OCI-M2 (cell line): ENCODE measurements around the gene CAPN3.

Experiments
- DNase-seq: peaks from one replicate; lab custom pipeline; 2025; ENCODE audit not compliant: unreplicated experiment; lab: John Stamatoyannopoulos, UW

Gene CAPN3

DNA sequence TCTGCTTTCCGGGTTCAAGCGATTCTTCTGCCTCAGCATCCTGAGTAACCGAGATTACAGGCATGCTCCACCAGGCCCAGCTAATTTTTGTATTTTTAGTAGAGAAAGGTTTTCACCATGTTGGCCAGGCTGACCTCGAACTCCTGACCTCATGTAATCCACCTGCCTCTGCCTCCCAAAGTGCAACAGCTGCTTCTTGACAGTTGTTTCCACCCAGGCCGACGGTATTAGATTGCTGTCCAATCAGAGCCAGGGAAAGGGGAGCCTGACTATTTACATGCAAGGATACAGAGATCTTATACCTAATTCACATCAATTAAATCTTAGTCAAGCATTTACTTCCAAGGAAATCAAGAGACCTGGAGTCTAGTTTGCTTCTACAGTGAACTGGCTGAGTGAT is 4.0 kb upstream of the CAPN3 start:
- DNase-seq: no peak

DNA sequence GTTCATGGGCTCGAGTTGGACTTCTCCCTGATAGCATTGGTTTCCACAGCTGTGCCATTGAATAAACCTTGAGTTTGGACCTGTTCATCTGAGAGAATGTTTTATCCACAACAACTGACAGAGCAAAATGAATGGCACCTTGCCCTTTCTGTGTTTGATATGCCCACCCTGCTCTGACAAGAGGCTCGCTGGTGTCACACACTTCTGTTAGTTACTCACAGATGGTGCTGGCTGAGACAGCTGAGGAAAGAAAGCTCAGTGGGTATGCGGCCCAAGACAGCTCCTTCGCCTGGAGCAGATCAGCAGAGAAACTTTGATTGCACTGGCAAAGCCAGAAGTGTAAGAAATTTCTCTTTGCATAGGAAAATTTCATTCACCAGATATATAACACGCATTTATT is 2.5 kb upstream of the CAPN3 start:
- DNase-seq: no peak

DNA sequence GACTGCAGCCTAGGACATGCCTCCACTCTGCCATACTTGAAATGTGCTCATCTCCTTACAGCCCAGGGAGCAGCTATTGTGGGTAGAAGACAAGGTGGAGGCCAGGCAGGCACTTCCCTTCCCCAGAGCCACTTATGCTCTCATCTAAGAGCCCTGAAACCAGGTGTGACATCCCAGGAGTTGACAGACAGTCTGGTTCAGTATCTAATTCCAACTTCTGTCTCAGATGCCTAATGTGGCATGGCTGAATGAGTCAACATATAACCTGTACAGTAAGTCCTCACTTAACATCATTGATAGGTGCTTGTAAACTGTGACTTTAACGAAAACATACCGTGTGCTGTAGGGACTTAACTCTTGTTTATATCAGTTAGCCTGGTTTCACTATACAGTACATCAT is 1.2 kb upstream of the CAPN3 start:
- DNase-seq: no peak

DNA sequence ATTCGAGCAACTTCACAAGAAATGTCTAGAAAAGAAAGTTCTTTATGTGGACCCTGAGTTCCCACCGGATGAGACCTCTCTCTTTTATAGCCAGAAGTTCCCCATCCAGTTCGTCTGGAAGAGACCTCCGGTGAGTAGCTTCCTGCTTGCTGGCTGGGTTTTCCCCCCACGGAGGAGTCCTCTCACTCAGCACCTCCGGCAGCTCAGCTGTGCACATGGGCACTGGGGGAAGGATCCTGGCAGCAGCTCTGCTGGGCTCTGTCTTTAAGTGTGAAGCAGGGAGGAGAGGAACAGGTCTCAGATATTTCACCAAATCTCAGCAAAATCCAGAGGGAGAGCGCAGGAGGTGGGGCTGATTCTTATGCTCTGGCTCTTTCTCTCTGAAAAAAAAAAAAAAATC is 684 bp downstream of the CAPN3 start:
- DNase-seq: no peak

DNA sequence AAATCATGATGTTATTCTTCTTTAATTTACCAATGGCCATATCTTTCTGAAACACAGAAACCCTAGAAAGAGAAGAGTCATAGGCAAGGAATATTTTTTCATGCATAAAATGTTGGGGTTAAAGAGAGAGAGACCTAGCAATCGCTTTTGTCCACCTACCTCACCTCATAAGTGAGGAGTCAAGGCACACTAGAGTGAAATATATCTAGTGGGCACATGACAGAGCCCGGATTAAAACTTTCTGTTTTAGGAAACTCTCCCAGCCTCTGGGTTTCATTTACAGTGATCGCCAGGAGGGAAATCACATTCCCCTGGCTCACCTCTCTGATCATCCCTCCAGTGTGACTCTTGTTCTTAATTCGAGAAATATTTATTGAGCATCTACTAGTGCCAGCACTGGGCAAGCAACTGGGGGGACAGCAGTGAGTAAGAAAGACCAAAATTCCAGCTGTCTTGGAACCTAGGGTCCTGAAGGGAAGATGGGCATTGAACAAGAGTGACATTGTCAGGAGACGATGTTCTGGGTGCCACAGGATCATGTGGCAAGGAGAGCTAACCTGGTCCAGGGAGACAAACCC is 1.3 kb downstream of the CAPN3 start:
- DNase-seq: no peak

DNA sequence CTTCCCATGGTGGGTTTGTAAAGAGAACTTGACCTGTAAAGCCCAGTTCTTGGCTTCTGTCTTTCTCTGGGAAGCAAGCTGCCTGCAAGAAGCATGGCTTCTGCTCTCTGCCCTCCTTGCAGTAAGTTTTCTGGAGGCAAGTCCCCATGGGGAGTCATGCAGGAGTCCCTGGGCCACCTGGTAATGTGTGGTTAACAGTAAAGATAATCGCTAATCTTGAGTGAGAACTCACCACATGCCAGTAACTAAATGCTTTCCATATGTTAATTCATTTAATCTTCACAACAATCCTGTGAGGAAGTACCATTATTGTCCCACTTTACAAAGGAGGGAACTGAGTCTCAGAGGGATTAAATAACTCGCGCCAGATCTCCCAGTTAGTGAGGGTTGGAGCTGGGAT is 4.2 kb downstream of the CAPN3 start:
- DNase-seq: no peak

DNA sequence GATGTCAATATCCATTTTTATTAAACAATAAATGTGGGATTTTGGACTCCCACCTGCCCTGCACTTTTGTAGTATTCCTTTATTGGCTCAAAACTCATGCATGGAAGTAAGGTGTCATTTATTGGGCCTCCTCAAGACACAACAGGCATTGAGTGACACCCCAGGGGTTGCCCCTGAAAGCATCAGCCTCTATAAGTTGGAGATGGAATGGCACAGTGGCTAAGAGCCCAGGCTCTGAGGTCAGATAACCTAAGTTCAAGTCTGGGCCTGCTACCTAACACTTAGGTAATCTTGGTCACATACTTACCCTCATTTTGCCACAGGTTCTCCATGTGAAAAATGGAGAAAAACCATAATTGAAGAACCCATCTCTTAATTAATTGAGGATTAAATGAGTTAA is 4.6 kb downstream of the CAPN3 start:
- no peak for DNase-seq

DNA sequence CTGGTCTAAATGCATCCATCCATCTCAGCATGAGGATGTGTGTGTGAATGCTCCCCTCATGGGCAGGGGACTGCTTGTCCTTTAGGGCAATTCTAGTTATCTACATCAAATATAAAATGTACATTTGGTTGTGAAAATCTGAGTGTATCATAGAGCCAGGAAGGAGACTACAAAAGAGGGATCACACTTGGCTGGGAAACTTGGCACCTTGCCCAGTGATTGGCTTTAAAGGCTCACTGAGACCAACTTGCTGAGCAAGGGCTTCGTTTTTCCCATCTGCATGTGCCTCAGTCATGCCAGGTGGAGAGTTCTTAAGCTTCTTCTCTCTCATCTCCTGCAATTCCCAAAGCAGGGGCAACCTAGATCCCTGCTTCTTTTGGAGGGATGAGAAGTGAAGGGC is 5.2 kb downstream of the CAPN3 start:
- DNase-seq: no peak

DNA sequence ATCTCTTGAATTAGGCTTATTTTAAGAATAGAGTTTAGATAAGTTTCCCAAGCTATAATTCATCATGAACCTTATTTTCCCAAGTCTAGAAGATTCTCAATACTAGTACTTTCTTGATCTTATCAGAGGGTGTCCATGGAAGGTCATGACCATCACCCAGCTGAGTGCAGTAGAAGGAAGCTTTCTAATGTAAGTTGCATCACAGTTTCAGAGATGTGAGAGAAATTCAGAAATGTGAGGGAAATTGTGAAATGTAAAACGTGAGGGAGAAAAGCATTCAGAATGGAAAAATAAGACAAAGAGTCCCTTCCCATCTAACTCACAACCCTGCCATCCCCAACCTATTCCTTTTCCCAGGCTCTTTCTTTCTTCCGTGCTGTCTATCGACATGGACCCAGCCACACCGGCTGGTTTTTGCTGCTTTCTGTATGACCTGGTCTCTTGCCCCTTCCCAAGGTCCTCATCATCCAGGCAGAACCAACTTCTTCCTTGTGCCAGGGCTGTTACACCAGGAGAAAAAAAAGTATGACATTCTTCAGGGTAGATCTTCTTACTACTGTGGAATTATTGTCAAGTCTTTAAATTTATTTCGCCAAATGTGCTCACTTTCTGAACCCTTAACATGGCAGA is 6.7 kb downstream of the CAPN3 start:
- no peak for DNase-seq

DNA sequence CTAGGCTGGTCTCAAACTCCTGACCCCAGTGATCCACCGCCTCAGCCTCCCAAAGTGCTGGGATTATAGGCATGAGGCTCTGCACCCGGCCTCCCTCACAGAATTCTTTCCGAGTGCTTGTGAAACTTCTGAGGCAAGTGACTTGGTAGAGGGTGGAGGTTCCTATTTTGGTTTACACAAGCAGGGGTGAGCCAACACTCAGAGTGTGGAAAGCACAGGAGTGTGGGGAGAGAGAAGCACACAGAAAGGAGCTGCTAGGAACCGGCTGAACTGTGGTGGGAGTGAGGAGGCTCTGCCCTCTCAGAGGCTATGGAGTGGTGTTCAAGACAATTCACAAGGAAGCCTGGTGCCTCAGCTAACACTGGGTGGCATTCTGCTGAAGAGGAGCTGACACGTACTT is 7.7 kb downstream of the CAPN3 start:
- DNase-seq: no peak

DNA sequence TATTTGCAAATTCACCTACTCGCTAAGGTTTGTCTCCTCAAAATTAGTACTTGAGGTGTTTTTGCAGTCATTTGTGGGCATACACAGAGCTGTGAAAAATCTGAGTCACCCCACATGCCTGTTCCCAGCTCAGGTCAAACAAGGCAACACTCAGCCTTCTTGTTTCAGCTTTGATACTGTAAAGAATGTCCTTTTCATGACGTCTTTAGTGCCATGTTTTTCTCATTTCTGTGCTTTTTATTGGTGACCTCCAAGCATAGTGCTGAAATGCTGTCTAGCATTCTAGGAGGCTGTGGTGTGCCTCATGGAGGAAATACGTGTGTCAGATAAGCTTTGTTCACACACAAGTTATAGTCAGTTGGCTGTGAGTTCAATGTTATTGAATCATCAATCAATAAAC is 8.8 kb downstream of the CAPN3 start:
- no peak for DNase-seq

DNA sequence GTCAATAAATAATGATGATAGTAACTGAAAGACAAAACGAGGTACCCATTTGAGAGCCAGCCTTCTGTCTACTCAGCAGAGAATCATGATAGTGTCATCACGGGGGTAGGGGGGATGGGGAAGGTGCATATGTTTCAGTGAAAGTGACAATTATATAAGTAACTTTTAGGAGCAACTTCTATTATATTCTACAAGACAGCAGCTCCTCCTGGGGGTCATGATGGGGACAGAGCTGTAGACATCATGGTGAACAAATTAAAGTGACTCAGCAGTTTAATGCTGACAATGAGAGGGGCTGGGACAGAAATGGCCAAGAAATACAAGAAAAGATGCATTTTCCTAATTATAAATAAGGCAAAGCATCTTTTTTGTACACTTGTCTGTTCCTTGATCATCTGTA is 11.8 kb downstream of the CAPN3 start:
- no peak for DNase-seq

DNA sequence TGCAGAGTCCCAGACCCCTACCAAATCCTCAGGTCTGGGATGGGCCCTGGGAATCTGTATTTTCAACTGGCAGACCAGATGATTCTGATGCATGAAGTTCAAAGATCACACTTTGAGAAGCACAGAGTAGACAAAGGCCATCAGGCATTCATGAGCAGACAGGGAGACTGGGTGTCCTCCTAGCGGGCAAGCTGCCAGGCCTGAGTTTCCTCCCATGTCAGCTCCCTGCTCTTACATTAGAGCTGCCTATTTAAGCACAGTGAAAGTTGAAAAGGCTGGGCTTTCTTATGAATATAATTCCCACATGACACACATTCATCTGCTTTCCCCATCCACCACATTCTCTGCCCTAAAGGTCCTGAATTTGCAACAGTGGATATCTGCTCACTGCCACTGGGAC is 14.0 kb downstream of the CAPN3 start:
- DNase-seq: no peak

DNA sequence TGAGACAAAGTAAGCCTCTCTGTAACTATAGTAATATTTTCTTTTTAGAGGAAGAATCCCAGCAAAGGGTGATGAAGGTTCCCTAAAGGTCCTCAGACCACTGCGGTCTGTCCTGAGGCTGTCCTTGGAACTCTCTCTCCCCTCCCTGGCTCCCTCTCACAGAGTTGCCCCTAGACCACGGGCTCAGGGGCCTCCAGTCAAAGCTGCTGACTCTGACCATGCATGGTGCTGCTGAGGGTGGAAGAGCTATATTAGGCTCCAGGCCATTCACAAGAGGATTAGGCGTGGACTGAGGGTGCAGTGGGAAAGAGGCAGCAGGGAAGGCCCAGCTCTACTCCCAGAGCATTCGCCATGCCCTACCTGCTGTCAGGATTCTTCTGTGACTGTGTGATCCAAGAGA is 14.6 kb downstream of the CAPN3 start:
- DNase-seq: no peak

DNA sequence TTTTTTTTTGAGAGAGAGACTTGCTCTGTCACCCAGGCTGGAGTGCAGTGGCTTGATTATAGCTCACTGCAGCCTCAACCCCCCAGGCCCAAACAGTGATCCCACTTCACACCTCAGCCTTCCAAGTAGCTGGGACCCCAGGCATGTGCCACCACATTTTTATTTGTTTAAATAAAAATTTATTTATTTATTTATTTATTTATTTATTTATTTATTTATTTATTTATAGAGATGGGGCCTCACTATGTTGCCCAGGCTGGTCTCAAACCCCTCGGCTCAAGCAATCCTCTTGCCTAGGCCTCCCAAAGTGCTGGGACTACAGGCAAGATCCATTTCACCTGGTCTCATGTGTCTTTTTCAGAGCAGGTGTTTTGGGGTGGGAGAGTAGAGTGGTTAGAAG is 15.5 kb downstream of the CAPN3 start:
- no peak for DNase-seq

DNA sequence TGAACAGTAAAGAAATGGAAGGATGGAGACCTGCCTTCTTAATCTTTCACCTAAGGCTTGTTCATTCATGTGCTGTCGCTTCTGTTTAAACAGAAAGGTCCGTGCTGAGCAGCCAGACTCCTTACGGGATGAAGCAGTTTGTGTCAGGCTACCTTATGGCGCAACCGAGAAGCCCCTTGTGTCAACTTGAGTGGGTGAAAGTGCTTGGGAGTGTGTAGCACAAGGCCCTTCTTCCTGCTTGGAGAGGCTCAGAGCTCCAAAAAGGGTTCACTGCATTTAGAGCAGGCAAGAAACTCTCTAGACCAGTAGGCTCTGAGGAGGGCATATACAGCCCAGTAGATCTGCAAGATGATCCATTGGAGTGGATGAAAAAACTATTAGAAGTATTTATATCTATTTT is 16.0 kb downstream of the CAPN3 start:
- no peak for DNase-seq

DNA sequence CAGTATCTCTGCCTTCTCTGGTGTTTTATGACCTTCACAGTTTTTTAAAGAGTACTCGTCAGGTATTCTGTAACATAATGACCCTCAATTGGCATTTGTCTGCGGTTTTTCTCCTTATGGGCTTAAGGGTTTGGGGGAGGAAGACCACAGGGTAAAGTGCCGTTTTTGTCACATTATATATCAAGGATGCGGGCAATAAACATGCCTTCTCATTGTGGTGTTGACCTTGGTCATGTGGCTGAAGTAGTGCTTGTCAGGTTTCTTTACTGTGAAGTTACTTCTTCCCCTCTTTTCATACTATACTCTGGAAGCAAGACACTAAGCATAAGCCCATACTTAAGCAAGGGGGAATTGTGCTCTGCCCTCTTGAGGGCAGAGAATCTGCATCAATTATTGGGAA is 16.6 kb downstream of the CAPN3 start:
- no peak for DNase-seq

DNA sequence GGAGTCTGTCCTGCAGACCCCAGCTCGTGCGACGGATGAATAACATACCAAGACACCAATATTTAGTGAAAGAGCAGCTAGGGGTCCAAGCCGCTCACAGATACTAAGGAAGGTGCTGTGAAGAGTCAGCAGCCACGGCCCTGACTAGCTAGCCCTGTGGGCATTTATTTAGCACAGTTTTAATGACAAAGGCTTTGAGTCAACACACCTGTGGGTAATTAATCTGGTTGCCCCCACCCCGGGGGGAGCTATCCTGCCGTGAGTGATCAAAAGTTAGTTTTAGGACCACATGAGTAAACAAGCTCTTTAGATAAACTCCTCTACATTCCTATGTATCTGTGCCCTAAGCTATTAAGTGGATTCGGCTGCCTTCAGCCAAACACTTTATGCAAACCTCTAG is 18.7 kb downstream of the CAPN3 start:
- no peak for DNase-seq

DNA sequence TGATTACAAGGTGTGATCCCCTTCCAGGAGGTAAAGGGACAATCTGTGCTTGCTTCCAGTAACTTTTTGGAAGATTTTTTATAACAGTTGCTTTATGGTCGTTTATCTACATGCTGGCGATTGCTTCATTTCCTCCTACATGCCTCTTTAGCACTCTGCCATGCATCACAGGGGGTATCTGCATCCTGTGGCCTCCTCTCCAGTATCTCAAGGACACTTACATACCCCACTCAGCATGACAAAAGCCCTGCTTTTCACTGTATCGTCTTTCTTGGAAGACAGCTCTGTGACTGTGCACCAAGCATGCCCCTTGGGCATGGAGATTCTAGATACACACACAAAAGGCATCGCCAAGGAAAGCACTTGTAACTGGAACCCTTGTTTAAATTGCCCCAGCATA is 25.3 kb downstream of the CAPN3 start:
- no peak for DNase-seq

DNA sequence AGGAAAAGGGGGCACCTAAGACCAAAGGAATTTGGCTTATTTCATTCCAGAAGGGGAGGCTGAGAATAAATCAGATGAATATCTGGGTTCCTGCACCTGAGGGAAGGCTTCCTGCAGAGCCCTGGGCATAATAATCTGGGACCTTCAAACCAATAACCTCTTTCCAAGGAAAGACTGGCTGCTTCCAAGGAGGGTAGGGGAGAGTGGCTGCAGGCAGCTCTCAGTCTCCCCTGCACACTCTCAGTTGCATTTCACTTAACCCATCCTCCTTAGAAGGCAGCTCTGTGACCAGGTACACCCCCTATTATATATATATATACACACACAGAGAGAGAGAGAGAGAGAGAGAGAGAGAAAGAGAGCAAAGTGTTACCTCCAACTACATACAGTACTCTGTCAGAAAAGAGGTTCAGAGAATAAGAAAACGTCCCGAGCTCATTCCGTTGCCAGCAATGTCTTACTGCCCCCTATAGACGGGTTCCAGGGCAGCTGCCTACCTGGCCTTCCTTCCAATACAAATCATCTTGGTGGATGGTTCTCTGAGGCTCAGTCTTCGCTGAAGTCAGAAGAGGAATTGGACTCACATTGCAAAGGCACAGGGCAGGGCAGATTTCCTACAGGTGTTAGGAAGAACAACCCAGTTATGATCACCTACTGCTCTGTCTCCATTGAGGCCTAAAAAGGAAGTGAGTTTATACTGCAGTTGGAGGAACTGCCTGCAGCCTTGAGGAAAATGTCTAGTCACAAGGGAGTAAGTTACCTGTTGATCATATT is 26.1 kb downstream of the CAPN3 start:
- no peak for DNase-seq

DNA sequence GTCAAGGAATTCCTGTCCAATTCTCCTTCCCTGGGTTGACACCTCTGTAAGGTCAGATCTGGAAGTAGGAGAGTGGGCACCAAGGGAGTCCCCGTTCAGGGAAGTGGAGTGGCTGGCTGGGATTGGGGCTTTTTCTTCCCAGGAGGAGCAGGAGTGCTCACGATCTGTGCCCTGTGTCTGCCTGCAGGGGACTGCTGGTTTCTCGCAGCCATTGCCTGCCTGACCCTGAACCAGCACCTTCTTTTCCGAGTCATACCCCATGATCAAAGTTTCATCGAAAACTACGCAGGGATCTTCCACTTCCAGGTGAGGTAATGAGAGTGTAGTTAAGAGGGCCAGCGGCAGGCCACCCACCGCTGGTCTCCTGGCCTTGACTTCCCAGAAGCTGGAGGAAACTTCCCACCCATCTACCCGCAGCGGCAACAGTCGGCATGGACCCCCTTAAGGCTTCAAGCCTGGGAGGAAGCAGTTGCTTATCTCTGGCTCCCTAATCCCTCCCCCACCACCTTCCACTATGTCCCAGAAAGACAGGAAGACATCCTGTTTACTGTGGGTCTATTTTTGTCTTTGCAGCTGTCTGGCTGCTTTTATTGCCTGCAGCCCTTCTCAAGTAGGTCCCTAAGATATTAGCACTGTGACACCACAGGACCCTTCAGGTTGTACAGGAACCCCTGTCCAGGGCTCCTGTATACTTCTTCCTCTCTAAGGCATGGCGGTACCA is 26.8 kb downstream of the CAPN3 start:
- DNase-seq: no peak

DNA sequence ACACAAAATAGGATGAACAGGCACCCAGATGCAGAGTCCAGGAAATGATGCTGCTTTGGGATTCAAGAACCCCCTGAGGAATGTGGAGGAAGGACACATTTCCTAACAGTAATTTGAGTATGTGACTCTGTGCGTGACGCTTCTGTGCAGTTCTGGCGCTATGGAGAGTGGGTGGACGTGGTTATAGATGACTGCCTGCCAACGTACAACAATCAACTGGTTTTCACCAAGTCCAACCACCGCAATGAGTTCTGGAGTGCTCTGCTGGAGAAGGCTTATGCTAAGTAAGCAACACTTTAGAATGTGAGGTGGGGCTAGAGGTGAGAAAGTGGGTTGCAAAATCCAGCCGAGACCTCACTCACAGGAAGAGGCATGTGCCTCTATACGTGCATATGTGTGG is 28.3 kb downstream of the CAPN3 start:
- DNase-seq: no peak
